GM12878 (cell line): ENCODE results near the gene DCDC2C. TPM values are rescaled to one million over a fixed set of nuclear protein-coding genes. Genes with fewer than 3 reads are reported as not detected.

Experiments used
- ATAC-seq: fragments of 200-7000 bp; cut with Tn5 transposase; 3 replicates; pipeline ENCODE4 v1.9.1; 2020; ENCODE audit warnings: mild to moderate bottlenecking, moderate library complexity
- BruUV-seq: library from RNA; stranded (reverse); fragments of 400-500 nt; replicated peaks from 2 replicates; lab custom pipeline; 2021; lab: Mats Ljungman, UMichigan
- CTCF ChIA-PET: fragments of 300-600 bp; sonication (Branson Sonifier 250); formaldehyde crosslinking; extraction: SDS; loops from one replicate; lab custom pipeline; 2021; ENCODE audit warnings: inconsistent platforms; lab: Yijun Ruan, JAX
- POLR2A ChIA-PET: fragments of 350-600 bp; formaldehyde crosslinking; extraction: SDS; loops from one replicate; lab custom pipeline; 2021; ENCODE audit warnings: inconsistent platforms; lab: Charles Lee
- RAD21 ChIA-PET: fragments of 300-600 bp; sonication (Branson Sonifier 250); formaldehyde crosslinking; loops from one replicate; lab custom pipeline; 2023; ENCODE audit warnings: antibody characterized with exemption; ENCODE audit not compliant: unreplicated experiment; lab: Charles Lee
- SMC1A ChIA-PET: fragments of 300-600 bp; sonication (Branson Sonifier 250); formaldehyde crosslinking; loops from one replicate; lab custom pipeline; 2023; ENCODE audit not compliant: unreplicated experiment, uncharacterized antibody; lab: Charles Lee
- DNase-seq: peaks from one replicate; pipeline ENCODE4 v3.0.0-alpha.2; 2011; ENCODE audit warnings: low read depth, low spot score
- FAIRE-seq: peaks from 3 replicates; lab custom pipeline; 2011; peaks lifted over from hg19 to GRCh38; lab: Jason Lieb, UNC
- H2AFZ ChIP-seq: 2 replicates; pipeline ENCODE4 v1.6.0; 2011; ENCODE audit warnings: low read depth, low read length, control low read depth; ENCODE audit not compliant: control insufficient read depth
- H3K27ac ChIP-seq: 2 replicates; pipeline ENCODE4 v1.5.1; 2011; ENCODE audit warnings: control low read depth; ENCODE audit not compliant: control insufficient read depth, insufficient read depth
- H3K27me3 ChIP-seq, 2 experiments: replicated peaks in 1 of 2; 2 replicates each; pipeline versions ENCODE4 v1.6.0 to v1.6.1; 2011; ENCODE audit warnings: low read length in 1 of 2; ENCODE audit not compliant: control insufficient read depth in 2 of 2, insufficient read depth in 2 of 2
- H3K36me3 ChIP-seq, 2 experiments: 2 replicates each; pipeline ENCODE4 v1.5.1; 2011; ENCODE audit warnings: low read length in 1 of 2; ENCODE audit not compliant: control insufficient read depth in 2 of 2, insufficient read depth in 2 of 2
- H3K4me1 ChIP-seq: 2 replicates; pipeline ENCODE4 v1.6.1; 2011; ENCODE audit warnings: mild to moderate bottlenecking, low read length, moderate library complexity, mixed read lengths; ENCODE audit not compliant: control insufficient read depth, insufficient read depth
- H3K4me2 ChIP-seq: 2 replicates; pipeline ENCODE4 v1.6.0; 2011; ENCODE audit warnings: control low read depth; ENCODE audit not compliant: control insufficient read depth, insufficient read depth
- H3K4me3 ChIP-seq: fragments of 200-600 bp; sonication (generic); 2 replicates; pipeline ENCODE4 v1.5.1; 2016
- H3K79me2 ChIP-seq: 2 replicates; pipeline ENCODE4 v1.6.0; 2011; ENCODE audit warnings: low read length; ENCODE audit not compliant: control insufficient read depth, insufficient read depth
- H3K9ac ChIP-seq: 2 replicates; pipeline ENCODE4 v1.8.0; 2011; ENCODE audit warnings: low read length, control low read depth, mixed read lengths; ENCODE audit not compliant: control insufficient read depth, insufficient read depth
- H3K9me3 ChIP-seq: replicated peaks from 3 replicates; pipeline ENCODE4 v1.5.1; 2011; ENCODE audit warnings: mild to moderate bottlenecking, low read length; ENCODE audit not compliant: control insufficient read depth, insufficient read depth
- H4K20me1 ChIP-seq: 2 replicates; pipeline ENCODE4 v1.6.0; 2011; ENCODE audit not compliant: control insufficient read depth, insufficient read depth
- ASH2L ChIP-seq: fragments of 300-600, 200-600 bp; sonication (generic); IDR thresholded peaks from 2 replicates; pipeline ENCODE4 v1.6.1; 2017; ENCODE audit warnings: low read depth, mild to moderate bottlenecking, borderline replicate concordance
- CREM ChIP-seq: IDR thresholded peaks from 2 replicates; pipeline ENCODE4 v1.6.1; 2014; ENCODE audit warnings: antibody characterized with exemption, low read depth
- LARP7 ChIP-seq: fragments of 450-650 bp; IDR thresholded peaks from 2 replicates; pipeline ENCODE4 v1.6.1; 2017; ENCODE audit warnings: mild to moderate bottlenecking
- MXI1 ChIP-seq: fragments of 150-350 bp; IDR thresholded peaks from 2 replicates; pipeline ENCODE4 v1.6.1; 2011; ENCODE audit warnings: low read depth, mild to moderate bottlenecking, inconsistent platforms, low read length, improper control_type of control experiment
- NR2C1 ChIP-seq: fragments of 450-650 bp; IDR thresholded peaks from 2 replicates; pipeline ENCODE4 v1.6.1; 2017; ENCODE audit warnings: antibody characterized with exemption, mild to moderate bottlenecking, moderate library complexity
- PML ChIP-seq: IDR thresholded peaks from 2 replicates; pipeline ENCODE4 v1.6.1; 2012; ENCODE audit warnings: low read length, inconsistent platforms
- SMARCA5 ChIP-seq: fragments of 450-650 bp; IDR thresholded peaks from 2 replicates; pipeline ENCODE4 v1.6.1; 2017; ENCODE audit warnings: mild to moderate bottlenecking
- TARDBP ChIP-seq: IDR thresholded peaks from 2 replicates; pipeline ENCODE4 v1.6.1; 2016; ENCODE audit warnings: borderline replicate concordance
- WGBS: methylation state at CpG from one replicate; pipeline ENCODE4 v1.1.6; 2016; ENCODE audit warnings: low lambda C conversion rate; ENCODE audit not compliant: insufficient replicate concordance, insufficient coverage; ENCODE audit errors: missing lambda C conversion rate; 5-methylcytosine and 5-hydroxymethylcytosine counted together
- in situ Hi-C: fragments of 300-500 bp; cut with MboI; formaldehyde crosslinking; loops from 9 replicates; pipeline ENCODE4 v1.14.3; 2018; ENCODE audit warnings: mixed read lengths
- intact Hi-C: fragments of 100-400 bp; cut with micrococcal nuclease; formaldehyde crosslinking; loops from one replicate; pipeline ENCODE4 v1.14.2; 2022; ENCODE audit not compliant: unreplicated experiment
- polyA plus RNA-seq, 11 experiments: library from polyadenylated mRNA; depleted of rRNA in 4 of 11; unstranded in 6 of 11; stranded (reverse) in 5 of 11; fragments of >200 nt; fragmentation: Nextera tagmentation in 4 of 11; fragmentation: Illumina TruSeq in 1 of 11; extraction: Ambion mirVana in 4 of 11; extraction: Trizol in 1 of 11; gene quantifications; 1 replicate in 1 of 11; 2 replicates in 10 of 11; pipeline versions ENCODE4 v1.2.1 to v1.2.3, GENCODE V29; 2011 to 2016; ENCODE audit warnings: inconsistent platforms in 2 of 11, missing spikeins in 2 of 11, low read depth in 1 of 11
- total RNA-seq, 4 experiments: library from RNA; depleted of rRNA in 3 of 4; stranded (reverse); fragments of >200 nt in 3 of 4; fragmentation: Illumina TruSeq in 1 of 4; extraction: Trizol in 1 of 4; gene quantifications; 2 replicates each; pipeline versions ENCODE4 v1.2.1 to v1.2.3, GENCODE V29; 2013 to 2021

Gene DCDC2C
- total and polyA plus RNA-seq, 10 of the 15 experiments (the other 5 are each of a cell fraction or from before 2014, with no cell fraction given), result not detected

DNA sequence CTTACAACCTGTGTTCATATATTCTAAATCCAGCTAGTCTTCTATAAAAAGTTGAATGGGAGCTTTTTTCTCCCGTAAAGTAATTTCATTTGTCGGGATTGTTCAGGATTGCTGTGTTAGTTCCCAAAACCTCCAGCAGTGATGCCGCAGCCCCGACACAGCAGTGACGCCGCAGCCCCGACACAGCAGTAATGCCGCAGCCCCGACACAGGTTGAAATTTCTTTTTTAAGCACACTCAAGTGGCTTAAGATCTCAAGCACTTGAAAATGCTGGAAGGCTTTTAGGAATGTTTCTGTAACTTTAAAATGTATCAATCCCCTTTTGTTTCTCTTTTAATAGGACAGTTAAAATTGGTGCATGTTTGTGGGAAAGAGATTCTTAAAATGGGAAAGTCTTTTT, 145.4 kb downstream of the DCDC2C start:
- ChIA-PET SMC1A (no interaction called here), CTCF (no interaction called here), POLR2A (no interaction called here), RAD21 (no interaction called here)
- H4K20me1 ChIP-seq, result no peaks in the 10 kb centered on the region
- H3K27ac ChIP-seq, result no peak overlapping the region
- ATAC-seq (no peak), DNase-seq (no peak), FAIRE-seq (no peak)
- in situ Hi-C loops (no loop called here), intact Hi-C loops (no loop called here)
- 61% methylated on average over 9 of the region's 9 CpGs for WGBS
- H3K4me1 ChIP-seq, result no peaks in the 10 kb centered on the region
- H3K36me3 ChIP-seq, result no peaks in the 10 kb centered on the region
- no TSS peak for BruUV-seq
- no peak overlapping the region for H2AFZ ChIP-seq
- no peak overlapping the region for H3K4me3 ChIP-seq
- no peaks in the 10 kb centered on the region for H3K9me3 ChIP-seq
- no peaks in the 10 kb centered on the region for H3K27me3 ChIP-seq
- no peak overlapping the region for H3K4me2 ChIP-seq
- TF ChIP-seq TARDBP, result no peak
- TF ChIP-seq NR2C1, result no peak
- no peak for TF ChIP-seq ASH2L
- TF ChIP-seq MXI1, result no peak
- TF ChIP-seq LARP7, result no peak
- no peak for TF ChIP-seq SMARCA5
- no peak for TF ChIP-seq CREM
- TF ChIP-seq, all 136 proteins: peak for 0
- no peak overlapping the region for H3K9ac ChIP-seq
- no peaks in the 10 kb centered on the region for H3K79me2 ChIP-seq

- H3K36me3 ChIP-seq, result no peaks in the 10 kb centered on the region
- no peak overlapping the region for H3K27ac ChIP-seq
- POLR2A ChIA-PET, result no interaction called here
- RAD21 ChIA-PET, result no interaction called here
- no TSS peak for BruUV-seq
- ATAC-seq (no peak), DNase-seq (no peak), FAIRE-seq (no peak)
- no peak overlapping the region for H3K4me3 ChIP-seq
- H3K9me3 ChIP-seq, result no peaks in the 10 kb centered on the region
- no peaks in the 10 kb centered on the region for H3K4me1 ChIP-seq
- in situ Hi-C loops, result no loop called here
- SMC1A ChIA-PET, result no interaction called here
- no peaks in the 10 kb centered on the region for H4K20me1 ChIP-seq
- no peak overlapping the region for H3K9ac ChIP-seq
- CTCF ChIA-PET, result no interaction called here
- intact Hi-C loops, result no loop called here
- H3K79me2 ChIP-seq, result no peaks in the 10 kb centered on the region
- WGBS, result 47% methylated on average over 7 of the region's 7 CpGs
- H3K4me2 ChIP-seq, result no peak overlapping the region
- H2AFZ ChIP-seq, result no peak overlapping the region
- H3K27me3 ChIP-seq, result no peaks in the 10 kb centered on the region
- TF ChIP-seq PML, result no peak
Observed at GRCh38 chr2:3849213-3849612, 145.8 kb downstream of the DCDC2C start.
